K562 (cell line): ENCODE data around the gene POLR1A. TPM values are rescaled to one million over a fixed set of nuclear protein-coding genes. Genes with fewer than 3 reads are reported as not detected.

Source experiments
- ATAC-seq: fragments of 200-7000 bp; cut with Tn5 transposase; 3 replicates; pipeline ENCODE4 v1.9.1; 2020; ENCODE audit warnings: moderate library complexity
- BruUV-seq: library from RNA; stranded (reverse); fragments of 400-500 nt; replicated peaks from 2 replicates; lab custom pipeline; 2021; lab: Mats Ljungman, UMichigan
- CTCF ChIA-PET: fragments of 300-600 bp; formaldehyde crosslinking; extraction: SDS; loops from one replicate; lab custom pipeline; 2021; ENCODE audit warnings: low intra/inter-chr PET ratio; lab: Yijun Ruan, JAX
- POLR2A ChIA-PET: fragments of 300-600, 350-650 bp; sonication (Branson Sonifier 250); formaldehyde crosslinking; extraction: SDS; loops from one replicate; lab custom pipeline; 2021; ENCODE audit warnings: antibody characterized with exemption, inconsistent platforms; lab: Yijun Ruan, JAX
- DNase-seq, 4 experiments: peaks; one replicate each; pipeline versions ENCODE4 v3.0.0 to v3.0.0-alpha.2; 2011 to 2018; ENCODE audit warnings: low spot score in 3 of 4, mixed read lengths in 3 of 4; ENCODE audit errors: extremely low read depth in 1 of 4
- FAIRE-seq: peaks from 2 replicates; lab custom pipeline; 2011; peaks lifted over from hg19 to GRCh38; lab: Jason Lieb, UNC
- H2AFZ ChIP-seq: 2 replicates; pipeline ENCODE4 v1.6.0; 2011; ENCODE audit warnings: low read depth, low read length, control low read depth, inconsistent platforms
- H3K27ac ChIP-seq: fragments of 200-600 bp; 3 replicates; pipeline ENCODE4 v1.8.0; 2011; ENCODE audit warnings: low read depth, mild to moderate bottlenecking, control low read depth, inconsistent platforms, low read length, moderate library complexity, mixed read lengths; ENCODE audit errors: extremely low read depth
- H3K27me3 ChIP-seq, 2 experiments: fragments of 300-600 bp in 1 of 2; 2 replicates in 1 of 2; 3 replicates in 1 of 2; pipeline versions ENCODE4 v1.6.0 to v1.8.0; 2011; ENCODE audit warnings: inconsistent platforms in 2 of 2, low read length in 2 of 2, mild to moderate bottlenecking in 1 of 2, mixed read lengths in 1 of 2, moderate library complexity in 1 of 2; ENCODE audit not compliant: control insufficient read depth in 2 of 2, insufficient read depth in 2 of 2
- H3K36me3 ChIP-seq: fragments of 300-600 bp; 3 replicates; pipeline ENCODE4 v1.8.0; 2011; ENCODE audit warnings: mild to moderate bottlenecking, low read length, inconsistent platforms; ENCODE audit not compliant: control insufficient read depth, insufficient read depth
- H3K4me1 ChIP-seq, 2 experiments: fragments of 200-600 bp in 1 of 2; replicated peaks in 1 of 2; 2 replicates in 1 of 2; 3 replicates in 1 of 2; pipeline versions ENCODE4 v1.5.1 to v1.8.0; 2011; ENCODE audit warnings: inconsistent platforms in 2 of 2, low read length in 2 of 2, mild to moderate bottlenecking in 1 of 2, mixed read lengths in 1 of 2, moderate library complexity in 1 of 2; ENCODE audit not compliant: control insufficient read depth in 2 of 2, insufficient read depth in 2 of 2
- H3K4me2 ChIP-seq: 2 replicates; pipeline ENCODE4 v1.6.1; 2011; ENCODE audit warnings: low read length, control low read depth, inconsistent platforms, mixed read lengths; ENCODE audit not compliant: insufficient read depth
- H3K4me3 ChIP-seq: fragments of 200-600 bp; sonication (generic), shearing (Covaris generic); 2 replicates; pipeline ENCODE4 v1.5.1; 2016; ENCODE audit warnings: control low read depth, inconsistent platforms
- H3K79me2 ChIP-seq: fragments of 200-600 bp; 3 replicates; pipeline ENCODE4 v1.8.0; 2011; ENCODE audit warnings: low read length, inconsistent platforms; ENCODE audit not compliant: control insufficient read depth, insufficient read depth
- H3K9ac ChIP-seq, 2 experiments: 2 replicates each; pipeline versions ENCODE4 v1.6.0 to v1.6.1; 2011; ENCODE audit warnings: low read depth in 2 of 2, low read length in 2 of 2, control low read depth in 1 of 2, inconsistent platforms in 1 of 2, mild to moderate bottlenecking in 1 of 2, mixed read lengths in 1 of 2; ENCODE audit not compliant: insufficient read depth in 1 of 2
- H3K9me1 ChIP-seq: one replicate; pipeline ENCODE4 v1.6.0; 2011; ENCODE audit warnings: inconsistent platforms, mild to moderate bottlenecking, low read length, moderate library complexity; ENCODE audit not compliant: control insufficient read depth, insufficient read depth
- H3K9me3 ChIP-seq: replicated peaks from 2 replicates; pipeline ENCODE4 v1.5.1; 2011; ENCODE audit warnings: low read depth, low read length, inconsistent platforms; ENCODE audit not compliant: control insufficient read depth, insufficient read depth
- H4K20me1 ChIP-seq: replicated peaks from 2 replicates; pipeline ENCODE4 v1.6.1; 2011; ENCODE audit warnings: low read length, inconsistent platforms, mixed read lengths; ENCODE audit not compliant: control insufficient read depth, insufficient read depth
- BRD9 ChIP-seq: fragments of 450-650 bp; IDR thresholded peaks from 2 replicates; pipeline ENCODE4 v1.6.1; 2018; ENCODE audit warnings: low read depth; ENCODE audit not compliant: partially characterized antibody
- BRF1 ChIP-seq: IDR thresholded peaks from 3 replicates; pipeline ENCODE4 v1.6.1; 2011; ENCODE audit warnings: borderline replicate concordance, mild to moderate bottlenecking; ENCODE audit not compliant: insufficient read length; ENCODE audit errors: extremely low read depth
- CSDE1 ChIP-seq, 2 experiments: fragments of 450-650 bp; IDR thresholded peaks; 2 replicates each; pipeline ENCODE4 v1.6.1; 2016; ENCODE audit warnings: mild to moderate bottlenecking in 1 of 2
- MYBL2 ChIP-seq, 2 experiments: fragments of 450-650 bp in 1 of 2; sonication (generic) in 1 of 2; formaldehyde crosslinking in 1 of 2; IDR thresholded peaks; 2 replicates each; pipeline versions ENCODE4 v1.6.1 to v1.8.1; 2017 to 2022; ENCODE audit warnings: borderline replicate concordance in 1 of 2, inconsistent platforms in 1 of 2, low read depth in 1 of 2, mild to moderate bottlenecking in 1 of 2, missing genetic modification reagents in 1 of 2, moderate library complexity in 1 of 2
- NR2C2 ChIP-seq, 2 experiments: fragments of 200-800 bp in 1 of 2; sonication (Bioruptor generic) in 1 of 2; sonication (generic) in 1 of 2; formaldehyde crosslinking in 1 of 2; IDR thresholded peaks; 2 replicates each; pipeline versions ENCODE4 v1.6.1 to v1.8.0; 2016 to 2022; ENCODE audit warnings: mild to moderate bottlenecking in 1 of 2, missing compliant biosample characterization in 1 of 2, missing genetic modification characterization in 1 of 2, missing genetic modification reagents in 1 of 2
- NR3C1 ChIP-seq: sonication (generic); formaldehyde crosslinking; IDR thresholded peaks from 2 replicates; pipeline ENCODE4 v1.8.1; 2022; ENCODE audit warnings: missing genetic modification reagents
- POU5F1 ChIP-seq: fragments of 150-350 bp; IDR thresholded peaks from 2 replicates; pipeline ENCODE4 v1.6.1; 2014; ENCODE audit warnings: borderline replicate concordance, low read length, low read depth, mild to moderate bottlenecking; ENCODE audit not compliant: partially characterized antibody
- TEAD2 ChIP-seq: fragments of 450-650 bp; IDR thresholded peaks from 2 replicates; pipeline ENCODE4 v1.6.1; 2016; ENCODE audit warnings: missing genetic modification characterization, control low read depth, missing compliant biosample characterization
- TRIM24 ChIP-seq, 2 experiments: fragments of 450-650 bp; IDR thresholded peaks; 2 replicates each; pipeline ENCODE4 v1.6.1; 2016
- ZC3H4 ChIP-seq: sonication (generic); formaldehyde crosslinking; IDR thresholded peaks from 2 replicates; pipeline ENCODE4 v1.9.0; 2021; ENCODE audit warnings: missing genetic modification reagents, borderline replicate concordance
- ZNF23 ChIP-seq: fragments of 250-450 bp; sonication (Bioruptor Pico); IDR thresholded peaks from 2 replicates; pipeline ENCODE4 v1.4.0; 2020; ENCODE audit warnings: mild to moderate bottlenecking
- ZNF3 ChIP-seq: fragments of 250-450 bp; sonication (Bioruptor Pico); IDR thresholded peaks from 2 replicates; pipeline ENCODE4 v1.5.0; 2021; ENCODE audit warnings: mild to moderate bottlenecking, moderate library complexity
- ZNF778 ChIP-seq: fragments of 450-650 bp; formaldehyde crosslinking; IDR thresholded peaks from 2 replicates; pipeline ENCODE4 v1.4.0; 2020; ENCODE audit warnings: mild to moderate bottlenecking, moderate library complexity
- WGBS: fragments of 100-300 bp; shearing (Covaris generic); methylation state at CpG from one replicate; pipeline ENCODE4 v1.1.6; 2016; ENCODE audit warnings: low coverage, mixed read lengths; ENCODE audit not compliant: insufficient coverage; ENCODE audit errors: missing lambda C conversion rate; 5-methylcytosine and 5-hydroxymethylcytosine counted together
- in situ Hi-C: fragments of 300-500 bp; cut with MboI; formaldehyde crosslinking; loops from 4 replicates; pipeline ENCODE4 v1.15.0; 2018; ENCODE audit warnings: inconsistent platforms, mixed read lengths
- intact Hi-C: fragments of 100-400 bp; cut with micrococcal nuclease; formaldehyde crosslinking; loops from 2 replicates; pipeline ENCODE4 v1.14.2; 2022
- polyA plus RNA-seq, 8 experiments: library from polyadenylated mRNA; depleted of rRNA in 4 of 8; stranded (reverse) in 5 of 8; unstranded in 3 of 8; fragments of >200 nt; fragmentation: Nextera tagmentation in 2 of 8; fragmentation: Illumina TruSeq in 1 of 8; extraction: Ambion mirVana in 2 of 8; extraction: Trizol in 1 of 8; gene quantifications; 2 replicates each; pipeline versions ENCODE4 v1.2.1 to v1.2.3, GENCODE V29; 2011 to 2014; ENCODE audit warnings: inconsistent platforms in 1 of 8, missing spikeins in 1 of 8
- total RNA-seq, 7 experiments: library from RNA; depleted of rRNA in 6 of 7; stranded (reverse); fragments of >200 nt in 6 of 7; fragmentation: Illumina TruSeq in 2 of 7; extraction: Trizol in 2 of 7; gene quantifications; 2 replicates each; pipeline versions ENCODE4 v1.2.1 to v1.2.3, GENCODE V29; 2011 to 2021; ENCODE audit warnings: low replicate concordance in 1 of 7
- TF ChIP-seq, protein P1 (sequence below): fragments of 450-650 bp; conservative IDR thresholded peaks from 2 replicates; pipeline ENCODE4 v1.6.1; 2016; ENCODE audit warnings: missing genetic modification characterization, low read depth, mild to moderate bottlenecking, missing compliant biosample characterization, moderate library complexity
- TF ChIP-seq, protein P2 (sequence below): fragments of 450-650 bp; IDR thresholded peaks from 2 replicates; pipeline ENCODE4 v1.6.1; 2018; ENCODE audit warnings: mild to moderate bottlenecking, low read depth; ENCODE audit not compliant: partially characterized antibody
- TF ChIP-seq, protein P3 (sequence below): sonication (generic); formaldehyde crosslinking; IDR thresholded peaks from 2 replicates; pipeline ENCODE4 v1.8.1; 2022; ENCODE audit warnings: missing genetic modification reagents

The POLR1A gene
- total and polyA plus RNA-seq, 9 of the 15 experiments (the other 6 are each of a cell fraction or from before 2014, with no cell fraction given), result 3.0 to 72.1 (median 21.8) TPM

DNA sequence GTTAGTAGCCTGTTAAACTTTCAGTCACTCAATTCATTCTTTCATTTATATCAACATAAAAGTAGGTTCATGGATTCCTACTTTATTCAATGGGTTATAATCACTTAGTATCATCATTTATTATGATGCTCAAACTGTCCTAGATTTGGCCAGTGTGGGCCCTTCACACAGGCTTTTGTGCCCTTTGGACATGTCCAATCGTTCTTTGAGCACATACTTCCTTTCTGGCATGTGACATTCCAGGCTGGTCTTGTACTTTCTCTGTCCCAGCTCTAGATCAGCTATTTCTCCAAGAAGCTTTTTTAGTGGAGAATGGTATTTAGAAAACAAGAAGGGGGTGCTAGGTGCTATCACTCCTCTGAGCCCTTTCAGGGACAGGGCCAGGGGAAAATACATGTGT is 11.5 kb downstream of the POLR1A start:
- FAIRE-seq (no peak), DNase-seq (no peak), ATAC-seq (no peak)
- in situ Hi-C loops (no loop called here), intact Hi-C loops (no loop called here)
- POLR2A ChIA-PET, result interaction anchor here (0.6 kb wide), 1 partner anchor 76 kb away, joined by 3 read pairs; no protein-coding TSS in a partner anchor
- CTCF ChIA-PET, result no interaction called here
- 86% methylated on average over 1 of the region's 1 CpG for WGBS
- H3K36me3 ChIP-seq, result peaks cover 94% of the 10 kb centered on the region
- no peaks in the 10 kb centered on the region for H3K27me3 ChIP-seq
- H2AFZ ChIP-seq, result no peak overlapping the region
- H3K4me1 ChIP-seq, result no peaks in the 10 kb centered on the region; a peak in 1 of 5 replicates
- H3K9ac ChIP-seq, result no peak overlapping the region
- no peak for TF ChIP-seq ZNF778 (CRISPR knock-in tag)
- TF ChIP-seq POU5F1, result no peak
- no peak for TF ChIP-seq ZNF23 (CRISPR knock-in tag)
- no peak for TF ChIP-seq ZNF3 (CRISPR knock-in tag)
- TF ChIP-seq, protein P1, sequence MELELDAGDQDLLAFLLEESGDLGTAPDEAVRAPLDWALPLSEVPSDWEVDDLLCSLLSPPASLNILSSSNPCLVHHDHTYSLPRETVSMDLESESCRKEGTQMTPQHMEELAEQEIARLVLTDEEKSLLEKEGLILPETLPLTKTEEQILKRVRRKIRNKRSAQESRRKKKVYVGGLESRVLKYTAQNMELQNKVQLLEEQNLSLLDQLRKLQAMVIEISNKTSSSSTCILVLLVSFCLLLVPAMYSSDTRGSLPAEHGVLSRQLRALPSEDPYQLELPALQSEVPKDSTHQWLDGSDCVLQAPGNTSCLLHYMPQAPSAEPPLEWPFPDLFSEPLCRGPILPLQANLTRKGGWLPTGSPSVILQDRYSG (tag), result no peak
- TF ChIP-seq NR2C2 (CRISPR knock-in tag; IDR thresholded peaks at IDR 0.05), result no peak
- TF ChIP-seq NR2C2 (tag; IDR thresholded peaks at IDR 0.05), result no peak
- TF ChIP-seq CSDE1 (IDR thresholded peaks at IDR 0.05), result no peak
- no peak for TF ChIP-seq NR3C1 (CRISPR knock-in tag)
- no peak for TF ChIP-seq BRD9
- TF ChIP-seq, protein P2, sequence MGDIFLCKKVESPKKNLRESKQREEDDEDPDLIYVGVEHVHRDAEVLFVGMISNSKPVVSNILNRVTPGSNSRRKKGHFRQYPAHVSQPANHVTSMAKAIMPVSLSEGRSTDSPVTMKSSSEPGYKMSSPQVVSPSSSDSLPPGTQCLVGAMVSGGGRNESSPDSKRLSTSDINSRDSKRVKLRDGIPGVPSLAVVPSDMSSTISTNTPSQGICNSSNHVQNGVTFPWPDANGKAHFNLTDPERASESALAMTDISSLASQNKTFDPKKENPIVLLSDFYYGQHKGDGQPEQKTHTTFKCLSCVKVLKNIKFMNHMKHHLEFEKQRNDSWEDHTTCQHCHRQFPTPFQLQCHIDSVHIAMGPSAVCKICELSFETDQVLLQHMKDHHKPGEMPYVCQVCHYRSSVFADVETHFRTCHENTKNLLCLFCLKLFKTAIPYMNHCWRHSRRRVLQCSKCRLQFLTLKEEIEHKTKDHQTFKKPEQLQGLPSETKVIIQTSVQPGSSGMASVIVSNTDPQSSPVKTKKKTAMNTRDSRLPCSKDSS, result no peak
- TF ChIP-seq, protein P3, sequence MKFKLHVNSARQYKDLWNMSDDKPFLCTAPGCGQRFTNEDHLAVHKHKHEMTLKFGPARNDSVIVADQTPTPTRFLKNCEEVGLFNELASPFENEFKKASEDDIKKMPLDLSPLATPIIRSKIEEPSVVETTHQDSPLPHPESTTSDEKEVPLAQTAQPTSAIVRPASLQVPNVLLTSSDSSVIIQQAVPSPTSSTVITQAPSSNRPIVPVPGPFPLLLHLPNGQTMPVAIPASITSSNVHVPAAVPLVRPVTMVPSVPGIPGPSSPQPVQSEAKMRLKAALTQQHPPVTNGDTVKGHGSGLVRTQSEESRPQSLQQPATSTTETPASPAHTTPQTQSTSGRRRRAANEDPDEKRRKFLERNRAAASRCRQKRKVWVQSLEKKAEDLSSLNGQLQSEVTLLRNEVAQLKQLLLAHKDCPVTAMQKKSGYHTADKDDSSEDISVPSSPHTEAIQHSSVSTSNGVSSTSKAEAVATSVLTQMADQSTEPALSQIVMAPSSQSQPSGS (CRISPR knock-in tag), result no peak
- TF ChIP-seq TEAD2, result no peak
- TF ChIP-seq ZC3H4 (CRISPR knock-in tag), result no peak
- TF ChIP-seq MYBL2 (IDR thresholded peaks at IDR 0.05; ENCODE audit: low read depth), result no peak
- no peak for TF ChIP-seq MYBL2 (CRISPR knock-in tag; IDR thresholded peaks at IDR 0.05; ENCODE audit: borderline replicate concordance)
- no peak for TF ChIP-seq TRIM24 (IDR thresholded peaks at IDR 0.05)
- no peak for TF ChIP-seq BRF1
- no peak overlapping the region for H3K4me3 ChIP-seq
- H3K4me2 ChIP-seq, result no peak overlapping the region
- no peak overlapping the region for H3K27ac ChIP-seq
- peaks cover 62% of the 10 kb centered on the region for H3K79me2 ChIP-seq
- BruUV-seq, result no TSS peak
- H4K20me1 ChIP-seq, result no peaks in the 10 kb centered on the region
- H3K9me1 ChIP-seq, result no peaks in the 10 kb centered on the region
- H3K9me3 ChIP-seq, result no peaks in the 10 kb centered on the region
